ENCODE data around the gene KLHL18.
A peak's percentile ranks its signal among the peaks of the same experiment; 100 is the strongest.
"Not testable (repeated sequence)": the region's sequence is repeated elsewhere in the genome, so short reads cannot be mapped to it uniquely, and the experiment has no call there.

KLHL18 gene

GRCh38 chr3:47347217-47347801 is 64.6 kb downstream of the KLHL18 start:
- no peak overlapping the region for H3K27ac ChIP-seq
- H3K4me3 ChIP-seq = no peak overlapping the region
- DNase-seq (ENCODE audit: low spot score) = no peak
- TF ChIP-seq CTCF (IDR thresholded peaks at IDR 0.05) = no peak

- Histone ChIP-seq H3K27ac (no peak overlapping the region), H3K4me3 (no peak overlapping the region)
- TF ChIP-seq CTCF (IDR thresholded peaks at IDR 0.05) = no peak
- DNase-seq (ENCODE audit: low spot score) = no peak
These were observed 65.8 kb downstream of the KLHL18 start for GRCh38 chr3:47348411-47349154.

GRCh38 chr3:47355010-47355409 is 72.3 kb downstream of the KLHL18 start:
- H3K4me3 ChIP-seq = no peak overlapping the region
- no peak overlapping the region for H3K27ac ChIP-seq
- TF ChIP-seq CTCF (IDR thresholded peaks at IDR 0.05) = no peak
- no peak for DNase-seq (ENCODE audit: low spot score)

GRCh38 chr3:47356201-47356600 is 73.5 kb downstream of the KLHL18 start:
- Histone ChIP-seq H3K4me3 (no peak overlapping the region), H3K27ac (no peak overlapping the region)
- no peak for TF ChIP-seq CTCF (IDR thresholded peaks at IDR 0.05)
- DNase-seq (ENCODE audit: low spot score) = no peak

GRCh38 chr3:47359323-47359722 is 76.6 kb downstream of the KLHL18 start:
- no peak overlapping the region for H3K27ac ChIP-seq
- H3K4me3 ChIP-seq = no peak overlapping the region
- no peak for TF ChIP-seq CTCF (IDR thresholded peaks at IDR 0.05)
- no peak for DNase-seq (ENCODE audit: low spot score)

- H3K27ac ChIP-seq; DNase-seq (ENCODE audit: low spot score); H3K4me3 ChIP-seq: not testable (repeated sequence)
These were observed 77.4 kb downstream of the KLHL18 start for GRCh38 chr3:47360110-47360517.

GRCh38 chr3:47362701-47363100 is 80.0 kb downstream of the KLHL18 start:
- DNase-seq (ENCODE audit: low spot score) = no peak
- H3K27ac ChIP-seq = peak overlapping the region in 1 of 2 donors; percentile 27
- H3K4me3 ChIP-seq = no peak overlapping the region
- TF ChIP-seq CTCF (IDR thresholded peaks at IDR 0.05) = no peak
